K562 treated with DMSO at 1 percent for 48 hours (cell line): ENCODE data around the gene S1PR4. TPM values are rescaled to one million over a fixed set of nuclear protein-coding genes. Genes with fewer than 3 reads are reported as not detected.

Experiments used
- total RNA-seq: library from RNA; unstranded; fragments of 300-600 nt; gene quantifications from 2 replicates; pipeline ENCODE4 v1.2.3, GENCODE V29; 2022; ENCODE audit warnings: low replicate concordance; ENCODE audit errors: extremely low read depth

Gene S1PR4, protein sequence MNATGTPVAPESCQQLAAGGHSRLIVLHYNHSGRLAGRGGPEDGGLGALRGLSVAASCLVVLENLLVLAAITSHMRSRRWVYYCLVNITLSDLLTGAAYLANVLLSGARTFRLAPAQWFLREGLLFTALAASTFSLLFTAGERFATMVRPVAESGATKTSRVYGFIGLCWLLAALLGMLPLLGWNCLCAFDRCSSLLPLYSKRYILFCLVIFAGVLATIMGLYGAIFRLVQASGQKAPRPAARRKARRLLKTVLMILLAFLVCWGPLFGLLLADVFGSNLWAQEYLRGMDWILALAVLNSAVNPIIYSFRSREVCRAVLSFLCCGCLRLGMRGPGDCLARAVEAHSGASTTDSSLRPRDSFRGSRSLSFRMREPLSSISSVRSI
- not detected in 2 replicates for total RNA-seq

DNA sequence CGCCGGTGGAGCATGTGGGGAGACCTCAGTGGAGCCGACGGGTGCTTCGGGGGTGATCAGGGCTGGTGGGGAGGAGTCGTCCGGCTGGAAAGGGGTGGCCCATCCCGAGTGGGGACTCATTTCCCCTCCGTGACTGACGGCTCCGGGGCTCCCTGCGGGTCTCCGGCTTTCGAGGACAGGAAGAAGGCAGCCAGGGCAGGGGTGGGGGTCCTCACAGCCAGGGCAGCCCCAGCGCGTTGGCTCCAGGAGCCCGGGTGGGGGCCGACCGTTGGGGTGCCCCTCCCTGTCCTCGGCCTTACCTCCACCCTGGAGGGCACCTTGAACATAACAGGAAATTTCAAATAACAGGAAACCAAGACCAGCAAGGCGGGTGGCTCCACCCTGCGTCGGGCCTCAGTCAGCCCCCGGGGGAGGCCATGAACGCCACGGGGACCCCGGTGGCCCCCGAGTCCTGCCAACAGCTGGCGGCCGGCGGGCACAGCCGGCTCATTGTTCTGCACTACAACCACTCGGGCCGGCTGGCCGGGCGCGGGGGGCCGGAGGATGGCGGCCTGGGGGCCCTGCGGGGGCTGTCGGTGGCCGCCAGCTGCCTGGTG, at the start of gene S1PR4:
Gene S1PR4 (plus strand): TSS at position 393 of the 596 bp plus-strand sequence. CDS start 24 bp downstream, at position 417.

DNA sequence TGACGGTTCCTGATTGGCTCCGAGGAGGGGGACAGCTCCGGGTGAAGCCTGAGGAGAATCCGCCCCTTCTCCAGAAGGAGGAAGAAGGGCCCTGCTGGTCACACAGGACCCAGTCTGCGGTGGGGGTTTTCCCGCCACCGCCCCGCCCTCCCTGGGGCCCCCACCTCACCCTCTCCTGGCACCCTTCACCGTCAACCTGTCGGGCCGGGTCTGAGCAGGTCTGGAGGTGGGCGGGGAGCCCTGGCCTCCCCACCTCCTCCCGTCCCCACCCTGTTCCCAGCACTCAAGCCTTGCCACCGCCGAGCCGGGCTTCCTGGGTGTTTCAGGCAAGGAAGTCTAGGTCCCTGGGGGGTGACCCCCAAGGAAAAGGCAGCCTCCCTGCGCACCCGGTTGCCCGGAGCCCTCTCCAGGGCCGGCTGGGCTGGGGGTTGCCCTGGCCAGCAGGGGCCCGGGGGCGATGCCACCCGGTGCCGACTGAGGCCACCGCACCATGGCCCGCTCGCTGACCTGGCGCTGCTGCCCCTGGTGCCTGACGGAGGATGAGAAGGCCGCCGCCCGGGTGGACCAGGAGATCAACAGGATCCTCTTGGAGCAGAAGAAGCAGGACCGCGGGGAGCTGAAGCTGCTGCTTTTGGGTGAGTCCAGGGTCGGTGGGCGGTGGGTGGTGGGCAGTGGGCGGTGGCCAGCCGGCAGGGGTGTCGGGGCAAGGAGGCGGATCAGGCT, 42.4 kb upstream of the S1PR4 start, which contains the start of gene GNA15:
Gene GNA15 (plus strand): TSS at position 73 of the 723 bp plus-strand sequence. CDS start 418 bp downstream, at position 491.

DNA sequence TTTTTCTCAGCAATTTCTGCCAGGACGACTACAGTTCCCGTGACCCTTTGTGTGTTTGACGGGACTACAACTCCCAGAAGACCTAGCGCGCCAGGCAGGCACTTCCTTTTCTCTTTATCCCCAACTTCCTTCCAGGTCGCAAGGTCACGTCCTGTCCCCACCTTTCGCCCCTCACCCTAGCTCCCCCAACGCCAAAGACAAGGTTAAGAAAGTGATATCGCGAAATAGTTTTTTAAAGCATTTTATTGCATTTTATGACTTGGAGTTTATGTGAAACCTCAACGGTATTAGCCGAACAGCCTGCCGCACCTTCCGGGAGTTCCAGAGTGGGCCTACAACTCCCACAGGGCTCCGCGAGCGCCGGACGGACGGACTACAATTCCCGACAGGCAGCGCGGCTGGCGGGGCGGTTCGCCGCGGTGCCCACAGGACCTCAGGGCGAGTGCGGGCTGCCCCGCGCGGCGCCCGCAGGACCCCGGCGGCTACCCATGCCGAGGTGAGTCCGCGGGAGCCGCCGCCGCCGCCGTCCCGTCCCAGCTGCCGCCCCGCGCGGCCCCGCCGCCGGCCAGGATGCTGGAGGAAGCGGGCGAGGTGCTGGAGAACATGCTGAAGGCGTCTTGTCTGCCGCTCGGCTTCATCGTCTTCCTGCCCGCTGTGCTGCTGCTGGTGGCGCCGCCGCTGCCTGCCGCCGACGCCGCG, 7.0 kb downstream of the S1PR4 start, which contains the start of gene NCLN:
Gene NCLN (plus strand): TSS at position 470 of the 699 bp plus-strand sequence. CDS start 101 bp downstream, at position 571.

DNA sequence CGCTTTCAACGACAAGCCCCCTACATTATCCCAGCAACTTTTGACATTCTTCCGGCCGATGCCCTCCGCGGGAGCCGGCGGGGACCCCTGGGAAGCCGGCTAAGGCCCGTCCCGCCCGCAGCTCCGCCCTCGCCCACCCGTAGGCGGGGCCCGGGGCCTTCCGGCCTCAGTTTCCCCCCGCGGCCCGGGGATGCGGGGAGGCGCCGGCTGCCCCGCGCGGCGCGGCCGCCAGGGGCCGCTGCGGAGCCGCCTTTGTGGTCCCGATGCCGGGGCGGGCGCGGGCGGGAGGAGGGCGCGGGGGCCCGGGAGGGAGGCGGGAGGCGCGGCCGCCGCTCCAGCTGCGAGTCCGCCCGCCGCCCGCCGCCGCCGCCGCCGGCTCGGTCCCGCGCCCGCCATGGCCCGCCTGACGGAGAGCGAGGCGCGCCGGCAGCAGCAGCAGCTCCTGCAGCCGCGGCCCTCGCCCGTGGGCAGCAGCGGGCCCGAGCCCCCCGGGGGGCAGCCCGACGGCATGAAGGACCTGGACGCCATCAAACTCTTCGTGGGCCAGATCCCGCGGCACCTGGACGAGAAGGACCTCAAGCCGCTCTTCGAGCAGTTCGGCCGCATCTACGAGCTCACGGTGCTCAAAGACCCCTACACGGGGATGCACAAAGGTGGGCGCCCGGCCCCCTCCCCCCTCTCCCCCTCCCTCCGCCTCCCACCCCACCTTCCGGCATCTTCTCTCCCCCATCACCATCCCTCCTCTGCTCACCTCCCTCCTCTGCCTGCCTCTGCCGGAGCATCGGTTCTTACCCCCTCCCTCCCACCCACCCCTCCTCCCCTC, 46.0 kb downstream of the S1PR4 start, which contains the start of gene CELF5:
Gene CELF5 (plus strand): TSS at position 316 of the 823 bp plus-strand sequence. CDS start 79 bp downstream, at position 395.

Other genes starting within 250 kb of the S1PR4 start
- gene ZNF77, start 233.8 kb upstream of the S1PR4 start, total RNA-seq, result not detected in 2 replicates
- not detected in 2 replicates for gene TLE6, start 201.2 kb upstream of the S1PR4 start, total RNA-seq
- not detected in 2 replicates for gene TLE2, start 149.5 kb upstream of the S1PR4 start, total RNA-seq
- gene TLE5, start 116.3 kb upstream of the S1PR4 start, total RNA-seq, result 269 TPM in 1 of 2 replicates, not detected in the other
- not detected in 2 replicates for gene GNA11, start 84.4 kb upstream of the S1PR4 start, total RNA-seq
- not detected in 2 replicates for gene GNA15, start 42.7 kb upstream of the S1PR4 start, total RNA-seq
- not detected in 2 replicates for gene NCLN, start 7.2 kb downstream of the S1PR4 start, total RNA-seq
- gene CELF5, start 45.9 kb downstream of the S1PR4 start, total RNA-seq, result not detected in 2 replicates
- gene NFIC, start 187.8 kb downstream of the S1PR4 start, total RNA-seq, result not detected in 2 replicates